ENCODE measurements around the gene ERGIC1.

ERGIC1 gene

GRCh38 chr5:172953776-172954675, 120.0 kb downstream of the ERGIC1 start:
- no peak for DNase-seq

- no peak for DNase-seq
Observed at GRCh38 chr5:172954751-172955159, 120.7 kb downstream of the ERGIC1 start.

GRCh38 chr5:172956228-172956627, 122.2 kb downstream of the ERGIC1 start:
- no peak for DNase-seq

- no peak for DNase-seq
Observed at GRCh38 chr5:172956936-172957335, 122.9 kb downstream of the ERGIC1 start.

- no peak for DNase-seq
Observed at GRCh38 chr5:172957458-172957857, 123.4 kb downstream of the ERGIC1 start.

GRCh38 chr5:172958331-172959046, 124.4 kb downstream of the ERGIC1 start:
- DNase-seq: no peak

- no peak for DNase-seq
Observed at GRCh38 chr5:172959824-172960799, 126.1 kb downstream of the ERGIC1 start.

GRCh38 chr5:172969921-172970320, 135.9 kb downstream of the ERGIC1 start:
- no peak for DNase-seq

GRCh38 chr5:172971482-172971881, 137.4 kb downstream of the ERGIC1 start:
- no peak for DNase-seq

GRCh38 chr5:172972552-172972951, 138.5 kb downstream of the ERGIC1 start:
- no peak for DNase-seq

GRCh38 chr5:172973127-172973916, 139.3 kb downstream of the ERGIC1 start:
- DNase-seq: no peak

GRCh38 chr5:172973931-172974330, 139.9 kb downstream of the ERGIC1 start:
- DNase-seq: no peak

- DNase-seq: no peak
Observed at GRCh38 chr5:172975289-172975688, 141.2 kb downstream of the ERGIC1 start.

- DNase-seq: no peak
Observed at GRCh38 chr5:172979778-172980177, 145.7 kb downstream of the ERGIC1 start.

GRCh38 chr5:172981931-172982330, 147.9 kb downstream of the ERGIC1 start:
- DNase-seq: no peak

GRCh38 chr5:172983542-172984243, 149.6 kb downstream of the ERGIC1 start, which contains the start of gene ATP6V0E1:
ATP6V0E1 (plus strand) TSS chr5:172983771; CDS start chr5:172983861, 90 bp downstream.
- peak; percentile 62 for DNase-seq

GRCh38 chr5:172984244-172984953, 150.3 kb downstream of the ERGIC1 start:
- peak; percentile 12 for DNase-seq

- DNase-seq: no peak
Observed at GRCh38 chr5:172985596-172985995, 151.5 kb downstream of the ERGIC1 start.

GRCh38 chr5:172988276-172988675, 154.2 kb downstream of the ERGIC1 start:
- DNase-seq: no peak

GRCh38 chr5:172990776-172991175, 156.7 kb downstream of the ERGIC1 start:
- DNase-seq: no peak

GRCh38 chr5:172994405-172994804, 160.4 kb downstream of the ERGIC1 start:
- no peak for DNase-seq
